Measurements from ENCODE around the gene BOD1.

The BOD1 gene

DNA sequence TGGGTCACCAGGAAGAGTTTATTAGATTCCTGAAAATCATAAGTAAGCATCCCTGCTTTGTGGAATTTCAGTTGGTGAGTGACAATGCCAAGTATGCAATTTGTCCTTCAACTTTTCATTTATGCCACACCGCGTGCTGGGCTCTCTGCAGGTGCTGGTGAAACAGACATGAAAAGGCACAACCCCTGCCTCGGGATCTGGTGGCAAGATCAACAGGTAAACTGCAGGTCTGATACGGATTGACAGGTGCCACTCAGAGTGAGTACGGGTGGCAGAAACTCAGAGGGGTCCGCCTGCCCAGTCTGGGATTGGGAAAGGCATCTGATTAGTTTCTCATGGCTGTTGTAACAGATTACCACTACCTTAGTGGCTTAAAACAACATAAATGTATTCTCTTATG lies 40.5 kb downstream of the BOD1 start:
- no peak for DNase-seq (ENCODE audit: low spot score)

DNA sequence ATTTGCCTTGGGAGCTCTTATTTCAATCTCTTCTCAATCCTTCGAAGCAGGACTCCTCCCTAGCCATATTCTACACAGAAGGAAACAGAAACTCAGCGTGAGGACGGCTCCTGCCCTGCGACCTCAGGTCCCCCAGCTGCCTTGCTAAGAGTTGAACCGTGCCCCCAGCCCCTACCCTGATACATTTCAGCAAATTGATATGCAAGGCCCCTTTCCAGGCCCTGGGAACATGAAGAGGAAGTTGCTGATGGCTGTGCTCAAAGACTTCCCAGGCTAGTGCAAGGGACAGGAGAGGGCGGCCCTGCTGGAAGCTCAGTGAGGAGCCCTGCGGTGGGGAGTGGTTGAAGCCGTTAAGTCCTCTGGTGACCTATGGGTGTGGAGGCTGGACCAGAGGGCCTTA lies 41.5 kb downstream of the BOD1 start:
- DNase-seq (ENCODE audit: low spot score): no peak

- DNase-seq (ENCODE audit: low spot score): peak; percentile 80
Observed at GRCh38 chr5:173573126-173573960, 43.1 kb downstream of the BOD1 start.

DNA sequence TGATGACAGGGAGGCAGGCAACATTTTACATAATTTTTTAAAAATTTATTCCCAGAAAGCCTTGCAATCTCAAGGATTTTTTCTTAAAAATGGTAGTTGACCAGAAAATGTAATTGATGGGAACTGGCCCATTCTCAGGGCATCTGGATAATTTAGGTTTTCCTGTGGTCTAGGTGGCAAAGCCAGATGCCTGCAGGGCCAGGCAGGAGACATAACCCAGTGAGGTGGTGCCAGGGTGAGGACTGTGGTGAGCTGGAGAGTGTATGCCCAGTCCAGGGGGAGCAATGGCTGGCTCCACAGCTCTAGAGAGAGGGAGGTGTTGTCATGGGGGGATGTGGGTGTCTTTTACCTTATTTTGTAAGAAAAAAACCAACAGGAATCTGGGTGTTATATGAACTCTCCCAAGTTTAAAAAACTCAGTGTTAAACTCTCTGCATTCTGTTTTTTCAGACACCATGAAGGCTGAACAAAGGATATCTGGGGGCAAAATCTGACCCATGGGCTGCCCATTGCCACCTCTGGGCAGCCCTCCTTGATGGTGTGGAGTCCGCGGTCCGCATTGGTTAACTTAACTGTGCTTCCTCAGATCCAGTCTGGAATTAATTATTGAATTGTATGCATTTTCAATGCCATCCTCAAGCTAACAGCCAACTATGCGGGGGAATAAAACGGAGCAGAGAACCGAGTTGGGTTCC lies 43.9 kb downstream of the BOD1 start:
- no peak for DNase-seq (ENCODE audit: low spot score)

- no peak for DNase-seq (ENCODE audit: low spot score)
Observed at GRCh38 chr5:173570321-173571090, 45.9 kb downstream of the BOD1 start.

- no peak for DNase-seq (ENCODE audit: low spot score)
Observed at GRCh38 chr5:173568703-173569102, 47.7 kb downstream of the BOD1 start.

GRCh38 chr5:173568128-173568527 lies 48.3 kb downstream of the BOD1 start:
- DNase-seq (ENCODE audit: low spot score): no peak

DNA sequence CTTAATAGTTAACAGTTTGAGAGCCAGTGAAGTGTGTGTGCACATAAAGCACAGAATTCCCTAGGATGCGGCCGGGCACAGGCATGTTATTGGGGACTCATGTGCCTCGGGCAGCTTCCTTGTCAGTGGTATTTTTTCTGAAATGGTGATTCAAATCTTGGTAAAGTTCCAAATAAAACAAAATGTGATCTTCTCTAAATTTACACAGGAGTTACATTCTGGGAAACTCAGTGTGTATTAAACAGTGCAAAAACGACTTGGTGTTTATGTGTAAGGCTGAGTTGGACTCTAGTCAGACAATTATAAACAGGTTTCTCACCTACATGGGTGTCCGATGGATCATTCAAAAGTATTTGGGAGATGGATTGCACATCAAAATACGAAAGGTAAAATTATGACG lies 48.9 kb downstream of the BOD1 start:
- no peak for DNase-seq (ENCODE audit: low spot score)

DNA sequence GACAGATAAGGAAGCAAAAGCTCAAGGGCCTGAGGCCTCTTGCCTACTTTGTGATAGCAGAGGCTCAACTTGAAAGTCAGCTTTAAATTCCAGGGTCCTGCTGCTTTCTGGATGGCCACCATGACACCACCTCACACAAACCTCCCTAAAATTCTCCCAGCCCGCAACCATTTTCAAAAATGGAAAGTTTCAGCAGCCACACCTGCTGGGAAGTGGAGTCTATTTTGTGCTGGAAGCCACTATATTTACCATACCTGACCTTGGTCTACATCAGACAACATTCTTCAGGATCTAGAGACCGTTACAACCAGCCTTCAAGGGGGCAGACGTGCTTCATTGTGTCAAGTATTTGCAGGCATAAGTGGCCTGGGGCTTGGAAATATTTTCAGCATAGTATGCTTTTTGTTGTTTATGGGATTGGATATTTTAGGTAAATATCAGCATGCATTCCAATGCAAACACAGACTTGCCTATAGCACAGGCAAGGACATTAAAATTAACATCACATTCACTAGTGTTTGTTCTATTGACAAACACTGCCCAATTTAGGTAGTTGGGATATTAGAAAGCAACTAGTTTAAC lies 50.9 kb downstream of the BOD1 start:
- DNase-seq (ENCODE audit: low spot score): no peak

DNA sequence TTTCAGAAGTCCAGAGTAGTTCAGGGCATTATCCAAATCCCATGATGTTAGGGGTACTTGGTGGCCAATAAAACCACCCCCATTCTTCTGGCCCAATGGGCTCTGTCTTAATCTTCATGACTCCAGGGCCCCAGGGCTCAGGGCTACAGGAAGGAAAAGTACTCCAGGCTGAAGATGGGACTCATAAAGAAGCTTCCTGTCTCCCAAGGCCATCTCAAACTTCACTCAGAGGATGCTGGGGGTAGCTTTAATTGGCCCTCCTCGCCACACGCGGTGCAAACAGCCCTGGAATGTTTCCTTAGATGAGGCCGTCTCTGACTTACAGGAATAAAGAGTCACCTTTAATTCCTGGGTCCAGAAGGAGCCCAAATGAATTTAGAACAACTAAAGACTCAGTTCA lies 52.3 kb downstream of the BOD1 start:
- no peak for DNase-seq (ENCODE audit: low spot score)

DNA sequence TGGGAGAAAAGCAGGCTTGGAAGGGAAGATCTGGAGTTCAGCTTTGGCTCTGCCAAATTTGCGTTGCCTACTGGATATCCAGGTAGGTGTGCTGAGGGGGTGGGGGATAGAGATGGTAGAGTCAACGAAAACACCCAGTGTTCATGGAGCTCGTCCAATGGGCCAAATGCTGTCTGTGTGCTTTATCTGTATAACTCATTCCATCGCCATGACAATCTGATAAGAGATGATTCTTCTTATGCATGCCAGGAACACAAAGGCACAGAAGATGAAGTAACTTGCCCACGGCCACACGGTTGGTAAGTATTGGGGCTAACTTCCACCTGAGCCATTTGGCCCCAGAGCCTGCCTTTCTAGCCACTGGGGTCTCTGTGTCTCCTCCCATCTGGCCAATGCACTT lies 53.2 kb downstream of the BOD1 start:
- no peak for DNase-seq (ENCODE audit: low spot score)

DNA sequence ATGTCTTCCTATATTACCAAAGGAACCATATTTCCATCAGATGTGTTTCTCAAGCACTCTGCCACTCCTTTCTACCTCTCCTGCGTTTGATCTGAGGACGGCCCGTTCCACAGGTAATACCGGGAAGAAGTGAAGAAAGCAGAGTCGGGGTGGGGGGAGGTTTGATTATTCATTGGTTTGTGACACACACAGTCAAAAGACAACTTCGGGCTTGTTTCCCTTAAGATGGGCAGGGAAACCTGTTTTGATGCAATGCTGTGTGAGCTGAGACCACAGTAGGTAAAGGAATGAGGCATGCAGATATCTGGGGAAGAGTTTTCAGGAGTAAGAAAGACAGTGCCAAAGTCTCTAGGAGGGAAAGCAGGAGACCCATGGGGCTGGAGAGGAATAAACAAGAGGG lies 54.0 kb downstream of the BOD1 start:
- no peak for DNase-seq (ENCODE audit: low spot score)
